GM19025 (cell line): ENCODE data around the gene SSH3.
"Not testable (repeated sequence)": the region's sequence is repeated elsewhere in the genome, so short reads cannot be mapped to it uniquely, and the experiment has no call there.

Experiments
- ATAC-seq: cut with Tn5 transposase; IDR thresholded peaks from one replicate; pipeline ENCODE4 v1.9.1; 2021; ENCODE audit warnings: mild to moderate bottlenecking, low read depth, moderate library complexity; ENCODE audit not compliant: unreplicated experiment

The SSH3 gene, protein sequence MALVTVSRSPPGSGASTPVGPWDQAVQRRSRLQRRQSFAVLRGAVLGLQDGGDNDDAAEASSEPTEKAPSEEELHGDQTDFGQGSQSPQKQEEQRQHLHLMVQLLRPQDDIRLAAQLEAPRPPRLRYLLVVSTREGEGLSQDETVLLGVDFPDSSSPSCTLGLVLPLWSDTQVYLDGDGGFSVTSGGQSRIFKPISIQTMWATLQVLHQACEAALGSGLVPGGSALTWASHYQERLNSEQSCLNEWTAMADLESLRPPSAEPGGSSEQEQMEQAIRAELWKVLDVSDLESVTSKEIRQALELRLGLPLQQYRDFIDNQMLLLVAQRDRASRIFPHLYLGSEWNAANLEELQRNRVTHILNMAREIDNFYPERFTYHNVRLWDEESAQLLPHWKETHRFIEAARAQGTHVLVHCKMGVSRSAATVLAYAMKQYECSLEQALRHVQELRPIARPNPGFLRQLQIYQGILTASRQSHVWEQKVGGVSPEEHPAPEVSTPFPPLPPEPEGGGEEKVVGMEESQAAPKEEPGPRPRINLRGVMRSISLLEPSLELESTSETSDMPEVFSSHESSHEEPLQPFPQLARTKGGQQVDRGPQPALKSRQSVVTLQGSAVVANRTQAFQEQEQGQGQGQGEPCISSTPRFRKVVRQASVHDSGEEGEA

DNA sequence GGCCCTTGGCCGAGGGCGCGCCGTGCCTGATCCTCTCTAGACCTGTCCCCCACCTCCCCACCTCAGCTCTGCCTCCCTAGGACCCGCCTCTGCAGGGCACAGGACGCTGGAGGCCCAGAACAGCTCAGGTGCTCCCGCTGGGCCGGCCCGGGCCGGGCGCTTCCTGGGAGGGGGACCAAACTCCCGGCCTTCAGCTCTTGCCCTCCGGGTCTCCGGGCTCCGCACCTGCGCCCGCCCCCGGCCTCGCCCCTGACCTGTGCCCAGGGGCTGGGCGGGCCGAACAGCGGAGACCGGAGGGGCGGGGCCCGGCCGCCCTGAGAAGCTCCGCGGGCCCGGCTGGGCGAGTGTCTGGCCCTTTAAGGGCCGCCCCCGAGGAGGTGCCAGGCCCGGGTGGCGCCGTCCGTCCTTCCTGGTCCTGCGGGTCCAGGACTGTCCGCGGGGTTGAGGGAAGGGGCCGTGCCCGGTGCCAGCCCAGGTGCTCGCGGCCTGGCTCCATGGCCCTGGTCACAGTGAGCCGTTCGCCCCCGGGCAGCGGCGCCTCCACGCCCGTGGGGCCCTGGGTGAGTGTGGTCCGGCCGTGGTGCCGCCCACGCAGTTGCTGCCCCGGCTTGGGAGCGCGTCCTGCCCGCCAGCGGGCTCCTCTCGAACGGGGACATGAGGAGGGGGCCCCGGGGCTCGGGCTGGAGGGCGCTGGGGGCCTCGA, at the start of gene SSH3:
Gene SSH3 (plus strand): TSS at position 399 of the 703 bp plus-strand sequence. CDS start 96 bp downstream, at position 495.
- no peak for ATAC-seq

DNA sequence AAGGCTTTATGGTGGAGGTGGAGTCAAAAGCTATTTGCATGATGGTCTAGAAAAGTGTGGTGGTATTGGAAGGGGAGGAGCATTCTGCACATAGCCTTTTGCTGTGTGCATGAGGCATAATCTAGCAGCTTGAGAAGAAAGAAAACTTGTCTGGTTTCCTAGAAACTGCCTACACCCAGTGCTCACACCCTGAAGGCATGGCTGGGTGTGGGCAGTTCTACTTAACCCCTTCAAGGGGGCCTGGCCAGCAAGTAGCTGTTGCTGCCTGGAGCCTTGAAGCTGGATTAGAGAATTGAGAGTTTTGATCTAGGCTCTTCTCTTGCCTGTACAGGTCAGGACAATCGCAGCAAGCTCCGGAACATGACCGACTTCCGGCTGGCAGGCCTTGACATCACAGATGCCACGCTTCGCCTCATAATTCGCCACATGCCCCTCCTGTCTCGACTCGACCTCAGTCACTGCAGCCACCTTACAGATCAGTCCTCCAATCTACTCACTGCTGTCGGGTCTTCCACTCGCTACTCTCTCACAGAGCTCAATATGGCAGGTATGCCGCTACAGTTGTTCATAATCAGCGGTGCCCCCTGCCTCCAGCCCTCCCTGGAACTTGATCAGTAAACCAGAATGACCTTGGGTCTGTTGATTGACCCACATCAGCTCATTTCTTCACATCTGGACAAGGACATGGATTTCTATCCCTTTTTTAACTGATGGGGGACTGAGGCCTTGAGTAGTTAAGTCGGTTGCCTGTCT, 49.3 kb upstream of the SSH3 start:
- ATAC-seq = no peak

DNA sequence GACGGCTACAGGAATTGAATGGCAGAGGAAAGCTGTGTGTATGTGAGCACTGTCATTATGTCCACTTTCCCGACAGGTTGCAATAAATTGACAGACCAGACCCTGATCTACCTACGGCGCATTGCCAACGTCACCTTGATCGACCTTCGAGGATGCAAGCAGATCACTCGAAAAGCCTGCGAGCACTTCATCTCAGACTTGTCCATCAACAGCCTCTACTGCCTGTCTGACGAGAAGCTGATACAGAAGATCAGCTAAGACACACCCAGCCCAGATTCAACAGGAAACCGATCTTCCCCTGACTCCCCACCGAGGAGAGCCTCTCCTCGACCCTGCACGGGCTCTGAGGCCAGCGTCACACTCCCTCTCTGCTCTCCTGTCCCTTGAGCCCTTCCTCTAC, 48.5 kb upstream of the SSH3 start:
- no peak for ATAC-seq

DNA sequence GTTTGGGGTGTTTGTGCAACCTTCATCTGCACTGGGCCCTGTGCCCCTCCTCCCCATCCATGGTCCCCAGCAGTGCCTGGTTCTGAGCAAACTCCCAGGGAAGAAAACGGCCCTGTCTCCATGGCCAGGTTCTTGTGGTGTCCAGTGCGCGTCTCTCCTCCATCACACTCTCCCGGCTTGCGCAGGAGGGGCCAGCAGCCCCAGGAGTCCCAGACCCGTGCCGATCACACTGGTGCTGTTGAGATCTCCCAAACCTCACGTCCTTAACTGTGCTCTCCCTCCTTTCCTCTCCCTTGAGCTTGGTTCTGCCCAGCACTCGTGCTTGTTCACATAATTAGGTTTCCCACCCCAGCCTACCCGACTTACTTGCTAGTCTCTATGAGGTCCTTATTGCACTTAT, 48.0 kb upstream of the SSH3 start:
- no peak for ATAC-seq

DNA sequence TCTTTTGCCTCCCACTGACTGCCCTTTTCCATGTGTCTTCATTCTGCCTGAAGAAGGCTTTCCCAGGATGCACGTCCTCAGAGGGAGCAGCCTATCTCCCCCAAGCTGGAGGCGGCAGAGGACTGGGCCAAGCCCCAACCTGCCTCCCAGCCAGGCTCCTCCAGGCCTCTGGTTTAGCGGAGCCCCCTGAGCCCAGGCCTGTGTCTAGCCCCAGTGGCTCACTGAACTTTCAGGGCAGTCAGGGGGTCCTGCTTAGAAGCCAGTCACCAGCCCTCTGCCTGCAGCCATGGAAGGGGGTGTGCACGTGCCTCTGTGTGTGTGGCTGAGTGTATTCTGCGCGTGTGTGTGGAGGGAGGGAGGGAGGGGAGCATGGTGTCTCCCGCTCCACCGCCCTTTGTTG, 47.5 kb upstream of the SSH3 start:
- no peak for ATAC-seq

DNA sequence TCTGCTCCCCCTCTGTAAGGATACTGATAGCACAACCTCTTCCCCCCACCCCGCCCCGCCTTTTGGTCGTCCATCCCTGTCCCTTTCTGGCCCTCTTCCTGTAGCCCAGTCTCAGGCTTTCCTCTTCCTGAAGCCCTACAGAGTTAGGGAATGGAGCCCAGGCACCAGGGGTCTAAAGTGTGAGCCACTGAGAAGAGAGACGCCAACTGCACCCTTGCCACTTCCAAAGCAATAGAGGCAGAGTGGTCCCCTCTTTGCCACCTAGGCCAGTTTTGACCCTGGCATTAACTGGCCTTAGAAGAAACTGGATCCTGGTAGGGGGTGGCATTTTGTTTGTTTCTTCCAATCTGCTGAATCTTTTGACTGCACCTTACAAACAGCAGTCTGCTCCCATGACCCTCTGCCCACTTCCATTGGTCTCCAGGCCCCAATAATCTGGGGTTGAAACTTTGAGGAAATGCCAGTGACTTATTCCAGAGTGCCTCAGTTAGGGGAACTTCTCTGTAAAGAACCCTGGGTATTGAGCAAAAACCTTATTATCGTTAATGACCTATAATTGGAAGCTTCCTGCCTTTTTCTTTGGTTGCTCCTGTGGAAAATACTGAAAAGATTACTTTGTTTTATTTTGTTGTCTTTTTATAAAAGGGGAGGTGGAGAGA, 46.7 kb upstream of the SSH3 start:
- ATAC-seq = no peak

DNA sequence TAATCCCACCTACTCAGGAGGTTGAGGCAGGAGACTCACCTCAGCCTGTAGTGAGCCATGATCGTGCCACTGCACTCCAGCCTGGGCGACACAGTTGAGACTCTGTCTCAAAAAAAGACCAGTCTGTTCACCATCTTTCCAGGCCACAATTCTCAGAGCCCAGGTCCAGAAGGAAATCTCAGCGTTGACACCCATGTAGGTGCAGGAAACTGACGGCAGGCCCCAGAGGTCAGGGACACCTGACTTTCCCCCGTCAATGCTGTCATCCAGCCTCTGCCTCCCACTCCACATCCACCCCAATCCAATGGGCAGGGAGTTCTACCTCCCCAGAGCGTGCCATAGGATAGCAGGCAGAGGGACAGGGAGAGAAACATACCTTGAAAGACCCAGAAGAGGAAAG, 42.9 kb upstream of the SSH3 start:
- no peak for ATAC-seq

DNA sequence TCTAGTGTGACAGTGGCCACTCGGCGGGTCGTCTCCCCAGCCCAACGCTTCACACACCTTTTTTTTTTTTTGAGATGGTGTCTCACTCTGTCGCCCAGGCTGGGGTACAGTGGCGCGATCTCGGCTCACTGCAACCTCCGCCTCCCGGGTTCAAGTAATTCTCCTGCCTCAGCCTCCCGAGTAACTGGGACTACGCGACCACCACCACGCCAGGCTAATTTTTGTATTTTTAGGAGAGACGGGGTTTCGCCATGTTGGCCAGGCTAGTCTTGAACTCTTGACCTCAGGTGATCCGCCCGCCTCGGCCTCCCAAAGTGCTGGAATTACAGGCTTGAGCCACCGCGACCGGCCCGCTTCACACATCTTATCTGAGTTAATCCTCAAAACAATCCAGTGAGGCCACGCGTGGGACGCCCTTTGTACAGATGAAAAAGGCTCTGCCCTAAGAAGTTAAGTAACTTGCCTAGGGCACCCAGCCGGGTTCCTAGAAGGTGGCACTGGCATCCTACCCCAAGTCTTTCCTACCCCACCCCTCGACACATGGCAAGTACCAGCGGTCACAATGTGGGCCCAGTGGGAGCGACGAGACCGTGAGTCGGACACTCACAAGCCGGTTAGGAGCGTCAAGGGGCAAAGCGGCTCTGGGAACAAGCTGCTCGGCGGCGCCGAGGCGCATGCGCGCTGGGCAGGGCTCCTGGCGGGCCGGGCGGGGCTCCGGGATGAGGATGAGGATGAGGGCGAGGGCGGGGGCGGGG, 42.3 kb upstream of the SSH3 start:
- not testable (repeated sequence) for ATAC-seq

DNA sequence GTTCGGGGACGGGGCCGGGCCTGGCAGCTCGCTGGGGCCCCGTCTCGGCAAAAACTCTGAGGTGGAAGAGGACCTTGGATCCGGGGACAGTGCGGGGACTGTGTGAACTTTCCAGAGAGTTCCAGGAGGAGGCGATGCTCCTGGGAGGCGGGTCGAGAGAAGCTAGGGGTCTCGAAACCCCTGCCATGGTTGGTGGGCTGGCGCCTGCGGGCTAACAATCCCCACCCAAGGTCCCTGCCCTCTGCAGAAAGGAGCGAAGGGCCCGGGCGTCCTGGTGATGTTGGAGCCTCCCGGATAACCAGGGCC, 41.7 kb upstream of the SSH3 start:
- no peak for ATAC-seq

DNA sequence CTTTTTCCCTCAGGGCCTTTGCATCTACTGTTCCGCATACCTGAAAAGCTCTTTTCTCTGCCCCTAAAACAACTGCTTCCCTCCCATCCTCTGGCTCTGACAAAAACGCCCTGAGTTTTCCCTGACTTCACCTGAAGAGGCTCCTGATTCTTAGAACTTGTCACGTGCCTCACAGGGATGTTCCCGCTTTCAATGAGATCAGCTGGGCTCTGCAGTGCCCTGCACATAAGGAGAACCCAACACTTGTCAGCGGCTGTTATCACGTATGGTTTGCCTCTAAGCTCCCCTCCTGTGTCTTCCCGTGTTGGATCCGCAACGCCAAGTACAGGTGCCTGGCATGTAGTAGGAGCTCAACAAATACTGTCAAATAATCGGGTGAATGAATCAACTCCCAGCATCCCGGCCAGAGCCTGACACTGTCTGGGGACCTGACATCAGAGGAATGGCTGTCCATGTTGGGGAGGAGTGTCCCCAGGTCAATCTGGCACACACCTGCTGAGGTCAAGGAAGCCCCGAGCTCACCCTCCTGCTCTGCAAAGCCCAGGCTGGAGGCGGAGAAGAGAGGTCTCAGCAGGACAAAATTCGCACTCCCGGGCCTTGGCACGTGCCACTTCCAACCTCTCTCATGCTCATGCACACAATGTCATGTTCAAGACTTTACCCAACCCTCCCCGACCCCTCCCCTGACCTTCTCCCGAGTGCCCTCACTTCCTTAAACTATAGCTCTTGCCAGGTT, 41.2 kb upstream of the SSH3 start:
- no peak for ATAC-seq

DNA sequence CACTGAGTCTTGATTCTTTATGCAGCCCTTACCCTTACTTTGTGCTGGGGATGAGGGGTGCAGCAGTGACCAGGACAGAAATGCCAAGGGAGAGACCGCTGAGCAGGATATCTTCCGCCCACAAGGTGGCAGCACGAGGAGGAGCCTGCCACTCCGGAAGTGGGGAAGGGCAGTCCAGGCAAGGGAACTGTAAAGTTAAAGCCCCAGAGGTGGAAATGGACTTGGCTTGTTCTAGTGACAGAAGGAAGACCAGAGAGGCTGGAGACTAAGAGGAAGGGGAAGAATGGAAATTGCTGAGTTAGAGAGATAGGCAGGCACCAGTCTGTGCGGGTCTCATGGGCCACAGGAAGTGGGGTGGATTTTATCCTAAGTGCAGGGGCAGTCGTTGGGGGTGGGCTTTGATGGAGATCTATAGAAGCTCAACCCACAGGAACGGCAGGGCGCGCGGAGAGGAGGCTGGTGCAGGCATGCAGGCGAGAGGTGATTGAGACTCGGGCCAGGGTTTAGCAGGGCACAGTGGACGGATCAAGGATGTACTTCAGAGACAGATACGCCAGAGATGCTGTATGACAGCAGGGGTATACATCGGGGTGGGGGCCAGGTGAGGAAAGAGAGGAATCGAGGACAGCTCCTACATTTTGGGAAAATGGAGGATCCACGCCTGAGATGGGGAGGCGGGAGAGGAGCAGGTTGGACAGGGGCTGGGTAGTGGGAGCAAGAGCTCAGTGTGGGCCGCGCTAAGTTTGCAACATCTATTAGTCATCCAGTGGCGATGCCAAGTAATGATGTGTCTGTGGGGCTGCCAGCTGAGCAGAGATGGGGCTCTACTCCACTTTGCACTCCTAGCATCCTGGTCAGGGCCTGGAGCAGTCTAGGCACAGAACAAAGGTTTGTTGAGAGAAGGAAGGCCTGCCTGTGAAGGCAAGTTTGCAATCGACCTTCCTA, 40.3 kb upstream of the SSH3 start:
- no peak for ATAC-seq

DNA sequence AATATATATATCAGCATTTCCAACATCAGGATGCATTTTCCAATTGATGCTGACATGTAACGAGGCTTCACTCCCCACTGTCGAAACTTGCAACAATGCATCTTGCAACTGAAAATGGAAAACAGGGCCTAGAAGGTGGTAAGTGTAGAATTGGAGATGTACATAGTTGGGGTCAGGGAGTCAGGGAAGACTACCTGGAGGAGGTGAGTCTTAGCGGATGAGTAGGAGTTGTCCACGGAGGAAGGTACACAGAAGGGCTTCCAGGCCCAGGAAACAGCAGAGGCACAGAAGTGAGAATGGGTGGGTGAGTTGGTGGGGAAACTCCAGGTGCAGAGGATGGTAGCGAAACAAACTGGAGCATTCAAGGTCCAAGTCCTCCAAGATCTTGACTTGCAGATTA, 39.1 kb upstream of the SSH3 start:
- ATAC-seq = no peak

DNA sequence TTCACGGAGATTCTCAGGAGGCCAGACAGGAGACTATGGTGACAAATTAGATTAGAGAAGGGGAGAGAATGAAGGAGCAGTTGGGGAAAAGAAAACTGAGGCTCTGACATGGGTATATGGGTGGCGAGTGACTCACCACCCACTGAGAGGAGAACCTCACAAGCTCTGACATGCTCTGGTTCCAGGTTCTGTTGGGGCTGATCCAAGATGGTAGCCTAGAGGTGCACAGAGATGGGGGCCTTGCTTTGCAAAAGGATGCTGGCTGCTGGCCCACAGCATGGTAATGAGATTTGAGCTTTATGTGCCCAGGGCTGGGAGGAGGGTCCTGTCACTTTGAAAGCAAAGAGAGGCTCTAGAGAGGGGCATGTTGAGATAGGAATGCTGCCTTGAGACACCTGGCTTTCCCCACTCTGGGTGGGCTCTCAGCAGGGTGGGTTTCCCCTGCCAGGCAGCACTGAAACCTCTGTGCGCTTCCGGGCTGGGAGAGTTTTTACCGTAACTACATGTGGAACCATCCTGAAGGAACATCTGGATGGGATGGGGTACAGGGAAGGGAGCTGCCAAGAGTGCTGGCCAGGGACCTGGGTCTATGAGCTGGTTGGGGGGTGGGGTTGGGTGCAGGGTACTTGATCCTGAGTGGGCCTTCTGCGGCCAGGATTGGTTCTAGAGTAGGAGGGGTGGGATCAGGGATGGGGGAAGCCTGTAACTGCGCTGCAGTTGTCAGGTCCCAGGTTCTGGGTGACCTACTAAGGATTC, 38.3 kb upstream of the SSH3 start:
- ATAC-seq = no peak

DNA sequence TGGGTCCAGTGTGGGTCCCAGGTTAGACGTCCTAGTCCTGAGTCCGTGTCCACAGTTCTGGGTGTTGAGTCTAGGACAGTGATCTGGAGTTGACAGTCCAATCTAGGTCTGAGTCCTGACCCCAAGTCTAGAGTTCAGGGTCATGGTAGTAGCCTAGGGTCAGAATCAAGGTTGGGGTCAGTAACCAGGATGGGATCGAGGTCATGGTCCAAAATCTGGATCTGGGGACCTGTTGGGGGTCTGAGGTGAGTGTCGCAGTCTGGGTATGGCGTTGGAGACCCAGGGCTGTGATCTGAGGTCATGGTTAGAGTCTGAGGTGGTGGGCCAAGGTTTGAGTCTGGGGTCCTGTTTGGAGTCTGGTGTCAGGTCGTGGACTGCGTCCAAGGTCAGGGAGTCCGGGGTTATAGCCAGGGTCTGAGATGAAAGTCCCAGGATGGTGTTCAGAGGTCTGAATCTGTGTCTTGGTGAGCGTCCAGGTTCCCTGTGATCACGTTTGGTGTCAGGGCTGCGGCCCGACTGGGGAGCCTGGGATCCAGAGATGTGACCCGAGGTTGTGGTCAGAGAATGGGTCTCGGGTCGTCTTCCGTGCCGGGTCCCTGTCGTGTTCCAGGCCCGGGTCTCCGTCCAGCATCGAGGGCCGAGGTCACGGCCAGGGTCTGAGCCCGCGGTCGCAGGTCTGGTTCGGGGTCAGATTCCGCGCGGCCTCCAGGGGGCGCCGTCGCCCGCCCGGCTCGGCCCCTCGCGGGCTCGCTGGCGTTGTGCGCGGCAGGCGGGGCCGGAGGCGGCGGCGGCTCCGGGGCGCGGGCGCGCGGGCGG, 37.5 kb upstream of the SSH3 start:
- ATAC-seq = peak; percentile 50

DNA sequence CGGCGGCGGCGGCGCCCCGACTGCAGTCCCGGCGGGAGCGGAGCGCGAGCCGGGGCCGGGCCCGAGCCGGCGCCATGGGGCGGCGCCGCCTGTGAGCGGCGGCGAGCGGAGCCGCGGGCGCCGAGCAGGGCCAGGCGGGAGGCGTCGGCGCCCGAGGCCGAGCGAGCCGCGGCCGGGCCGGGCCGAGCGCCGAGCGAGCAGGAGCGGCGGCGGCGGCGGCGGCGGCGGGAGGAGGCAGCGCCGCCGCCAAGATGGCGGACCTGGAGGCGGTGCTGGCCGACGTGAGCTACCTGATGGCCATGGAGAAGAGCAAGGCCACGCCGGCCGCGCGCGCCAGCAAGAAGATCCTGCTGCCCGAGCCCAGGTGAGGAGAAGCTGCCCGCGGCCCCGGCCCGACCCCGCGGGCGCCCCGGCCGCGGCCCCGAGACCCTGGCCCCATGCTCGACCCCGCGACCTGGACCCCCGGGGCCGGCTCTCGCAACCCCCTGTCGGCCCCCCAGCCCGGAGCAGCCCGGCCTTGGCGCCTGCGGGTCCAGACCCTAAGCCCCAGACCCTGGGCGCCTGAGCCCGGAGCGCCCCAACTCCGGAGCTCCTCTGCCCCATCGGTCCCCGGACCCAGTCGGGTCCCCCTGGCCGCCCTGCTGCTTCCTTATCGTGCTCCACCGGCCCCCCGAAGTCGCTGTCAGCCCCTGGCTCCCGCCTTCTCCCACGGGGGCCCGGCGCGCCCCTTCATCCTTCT, 36.7 kb upstream of the SSH3 start, which contains the start of gene GRK2:
Gene GRK2 (plus strand): TSS at position 25 of the 739 bp plus-strand sequence. CDS start 227 bp downstream, at position 252.
- peak; percentile 22 for ATAC-seq
